Upper lobe of left lung (tissue), 6 donors: ENCODE data around the gene GABBR1. TPM values are rescaled to one million over a fixed set of nuclear protein-coding genes. Genes with fewer than 3 reads are reported as not detected.

Experiments
- ATAC-seq, 2 donors: fragments of 200-7000 bp; cut with Tn5 transposase; one replicate each; pipeline ENCODE4 v1.9.1; 2022; ENCODE audit warnings: mild to moderate bottlenecking in 2 of 2, moderate library complexity in 2 of 2; ENCODE audit not compliant: low FRiP score in 2 of 2
- DNase-seq, 2 donors: peaks; one replicate each; pipeline ENCODE4 v3.0.0-alpha.2; 2019 to 2020
- H3K27ac ChIP-seq, 4 donors: fragments of 200-600 bp; sonication (generic); one replicate each; pipeline ENCODE4 v1.5.1; 2016 to 2019
- H3K27me3 ChIP-seq, 4 donors: fragments of 200-600 bp; sonication (generic); one replicate each; pipeline ENCODE4 v1.5.1; 2017 to 2019
- H3K36me3 ChIP-seq, 4 donors: fragments of 200-600 bp; sonication (generic); one replicate each; pipeline ENCODE4 v1.5.1; 2016 to 2019
- H3K4me1 ChIP-seq, 4 donors: fragments of 200-600 bp; sonication (generic); one replicate each; pipeline ENCODE4 v1.5.1; 2018 to 2019
- H3K4me3 ChIP-seq, 4 donors: fragments of 200-600 bp; sonication (generic); one replicate each; pipeline ENCODE4 v1.5.1; 2017 to 2019; ENCODE audit warnings: mild to moderate bottlenecking in 2 of 4, moderate library complexity in 1 of 4
- H3K9me3 ChIP-seq, 4 donors: fragments of 200-600 bp; sonication (generic); one replicate each; pipeline ENCODE4 v1.5.1; 2018 to 2019
- CTCF ChIP-seq, 6 experiments: fragments of 450-650 bp in 4 of 6; fragments of 200-600 bp in 2 of 6; sonication (generic) in 2 of 6; IDR thresholded peaks; one replicate each; pipeline ENCODE4 v1.5.1; 2016 to 2019; ENCODE audit warnings: antibody characterized with exemption in 6 of 6
- EP300 ChIP-seq, 4 donors: sonication (generic); formaldehyde crosslinking; IDR thresholded peaks; one replicate each; pipeline ENCODE4 v1.5.1; 2017; ENCODE audit warnings: antibody characterized with exemption in 4 of 4, control low read depth in 2 of 4
- POLR2A ChIP-seq, 4 donors: fragments of 450-650 bp; IDR thresholded peaks; one replicate each; pipeline ENCODE4 v1.5.1; 2016 to 2017; ENCODE audit warnings: antibody characterized with exemption in 4 of 4, mild to moderate bottlenecking in 2 of 4
- POLR2AphosphoS5 ChIP-seq, 2 donors: sonication (generic); formaldehyde crosslinking; IDR thresholded peaks; one replicate each; pipeline ENCODE4 v1.5.1; 2017; ENCODE audit warnings: antibody characterized with exemption in 2 of 2
- WGBS, 2 donors: methylation state at CpG; one replicate each; pipeline ENCODE4 v1.1.5; 2017 to 2018; 5-methylcytosine and 5-hydroxymethylcytosine counted together
- total RNA-seq, 6 donors: library from RNA; depleted of rRNA in 4 of 6; stranded (reverse); fragments of >200 nt in 4 of 6; gene quantifications; one replicate each; pipeline versions ENCODE4 v1.1.0 to v1.2.1, GENCODE V29; 2016 to 2021
- donor health status: DM: no; HTN: no; CAD: no; lungs with moderate emphysema.
- donor health status: DM: no; HTN: yes; CAD: no; lungs with severe emphysema.

The GABBR1 gene
- total RNA-seq, 6 donors from 2014 or later = 13.2 to 171 (median 34.8) TPM

DNA sequence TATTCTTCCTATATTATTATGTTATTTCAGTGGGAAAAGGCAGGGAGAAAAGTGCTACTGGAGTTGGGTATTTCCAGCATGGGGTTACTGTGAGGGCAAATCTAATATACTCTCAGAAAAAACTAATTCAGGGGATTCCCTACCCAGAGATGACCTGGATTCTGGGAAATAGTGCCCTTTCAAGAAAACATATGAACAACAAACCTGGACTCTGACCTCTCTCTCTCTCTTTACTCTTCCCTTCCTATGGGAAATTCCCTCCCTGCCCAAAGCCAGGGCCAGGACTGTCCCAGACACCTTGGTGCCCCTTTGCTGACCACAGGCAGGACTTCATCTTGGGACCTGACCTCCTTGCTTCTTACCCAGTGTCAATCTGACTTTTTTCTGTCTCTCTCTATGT is 71.9 kb downstream of the GABBR1 start:
- no peak overlapping the region for H3K4me3 ChIP-seq
- no peak overlapping the region for H3K27ac ChIP-seq
- TF ChIP-seq EP300 (IDR thresholded peaks at IDR 0.05) = no peak
- no peak for TF ChIP-seq POLR2A (IDR thresholded peaks at IDR 0.05)
- TF ChIP-seq CTCF (IDR thresholded peaks at IDR 0.05) = no peak
- no peak for TF ChIP-seq POLR2AphosphoS5 (IDR thresholded peaks at IDR 0.05)
- no peaks in the 10 kb centered on the region for H3K4me1 ChIP-seq
- H3K27me3 ChIP-seq = no peaks in the 10 kb centered on the region
- no peaks in the 10 kb centered on the region for H3K9me3 ChIP-seq
- ATAC-seq (no peak), DNase-seq (no peak)
- no peaks in the 10 kb centered on the region for H3K36me3 ChIP-seq

GRCh38 chr6:29559524-29560287 is 73.3 kb downstream of the GABBR1 start, which contains the start of gene UBD:
UBD (minus strand) TSS chr6:29559732; CDS start chr6:29559701, 31 bp downstream.
- ATAC-seq = no peak
- no peaks in the 10 kb centered on the region for H3K36me3 ChIP-seq
- H3K4me1 ChIP-seq = no peaks in the 10 kb centered on the region
- H3K4me3 ChIP-seq = no peak within 1 kb of the TSS
- WGBS, 2 donors = 70 to 71% methylated on average over 6 of the region's 6 CpGs
- no peak for DNase-seq
- H3K9me3 ChIP-seq = no peaks in the 10 kb centered on the region
- TF ChIP-seq EP300 (IDR thresholded peaks at IDR 0.05) = no peak
- no peak for TF ChIP-seq POLR2AphosphoS5 (IDR thresholded peaks at IDR 0.05)
- no peak for TF ChIP-seq POLR2A (IDR thresholded peaks at IDR 0.05)
- TF ChIP-seq CTCF (IDR thresholded peaks at IDR 0.05) = no peak
- H3K27ac ChIP-seq = no peak within 1 kb of the TSS
- no peaks in the 10 kb centered on the region for H3K27me3 ChIP-seq

DNA sequence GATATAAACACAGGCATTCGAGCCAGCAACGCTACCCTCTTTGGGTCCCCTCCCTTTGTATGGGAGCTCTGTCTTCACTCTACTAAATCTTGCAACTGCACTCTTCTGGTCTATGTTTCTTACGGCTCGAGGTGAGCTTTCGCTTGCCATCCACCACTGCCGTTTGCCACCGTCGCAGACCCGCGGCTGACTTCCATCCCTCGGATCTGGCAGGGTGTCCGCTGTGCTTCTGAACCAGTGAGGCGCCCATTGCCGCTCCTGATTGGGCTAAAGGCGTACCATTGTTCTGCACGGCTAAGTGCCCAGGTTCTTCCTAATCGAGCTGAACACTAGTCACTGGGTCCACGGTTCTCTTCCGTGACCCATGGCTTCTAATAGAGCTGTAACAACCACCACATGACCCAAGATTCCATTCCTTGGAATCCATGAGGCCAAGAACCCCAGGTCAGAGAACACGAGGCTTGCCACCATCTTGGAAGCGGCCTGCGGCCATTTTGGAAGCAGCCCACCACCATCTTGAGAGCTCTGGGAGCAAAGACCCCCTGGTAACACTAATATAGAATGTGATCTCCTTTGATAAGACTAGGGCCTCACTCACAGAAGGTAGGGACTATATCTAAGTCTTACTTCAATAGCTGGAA is 74.4 kb downstream of the GABBR1 start:
- Histone ChIP-seq H3K27ac (no peak overlapping the region), H3K9me3 (no peaks in the 10 kb centered on the region), H3K27me3 (peaks cover 0 to 7% (median 1%) of the 10 kb centered on the region in 4 donors), H3K4me1 (peaks cover 5 to 9% (median 6%) of the 10 kb centered on the region in 4 donors), H3K36me3 (no peaks in the 10 kb centered on the region), H3K4me3 (no peak overlapping the region)
- TF ChIP-seq CTCF (IDR thresholded peaks at IDR 0.05) (no peak), EP300 (IDR thresholded peaks at IDR 0.05) (no peak), POLR2AphosphoS5 (IDR thresholded peaks at IDR 0.05) (no peak), POLR2A (IDR thresholded peaks at IDR 0.05) (no peak)
- DNase-seq (peak in 1 of 2 donors; percentile 50), ATAC-seq (no peak)
- whole genome bisulfite sequencing, 2 donors = 93 to 94% methylated on average over 22 of the region's 22 CpGs

DNA sequence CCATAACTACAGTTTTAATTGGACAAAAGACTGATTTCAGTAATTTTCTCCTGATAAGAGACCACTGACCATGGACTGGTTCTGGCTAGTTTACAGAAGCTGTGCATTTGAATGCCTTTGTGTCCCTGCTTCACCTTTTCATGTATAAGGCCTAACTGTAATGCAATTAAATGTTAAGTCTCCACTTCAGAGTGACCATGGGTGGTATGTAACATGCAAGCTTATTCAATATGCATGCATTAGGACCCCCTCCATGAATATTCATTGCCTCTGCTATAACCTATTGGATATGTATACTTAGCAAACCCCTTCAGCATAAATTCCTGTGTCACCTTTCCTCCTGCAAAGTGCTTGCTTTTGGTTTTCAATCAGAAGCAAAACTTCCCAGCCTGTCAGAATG is 75.7 kb downstream of the GABBR1 start:
- TF ChIP-seq EP300 (IDR thresholded peaks at IDR 0.05) = no peak
- TF ChIP-seq CTCF (IDR thresholded peaks at IDR 0.05) = no peak
- TF ChIP-seq POLR2A (IDR thresholded peaks at IDR 0.05) = no peak
- no peak for ATAC-seq
- H3K27ac ChIP-seq = no peak overlapping the region
- H3K36me3 ChIP-seq = no peaks in the 10 kb centered on the region
- H3K27me3 ChIP-seq = peaks cover 0 to 8% (median 1%) of the 10 kb centered on the region in 4 donors
- H3K4me3 ChIP-seq = no peak overlapping the region
- no peaks in the 10 kb centered on the region for H3K9me3 ChIP-seq
- peaks cover 14 to 19% (median 15%) of the 10 kb centered on the region in 4 donors for H3K4me1 ChIP-seq
- DNase-seq = no peak
